AG10803 (cell line): ENCODE results near the gene FKBP5.

Experiments used
- DNase-seq: peaks from one replicate; pipeline ENCODE4 v3.0.0; 2010; ENCODE audit warnings: low read depth
- H3K4me3 ChIP-seq: 2 replicates; pipeline ENCODE4 v1.5.1; 2011; ENCODE audit warnings: mild to moderate bottlenecking, low read length, control low read depth
- TF ChIP-seq, protein P1 (sequence below): conservative IDR thresholded peaks from 2 replicates; pipeline ENCODE4 v1.5.1; 2011; ENCODE audit warnings: mild to moderate bottlenecking, low read length, control low read depth, inconsistent platforms

Gene FKBP5

DNA sequence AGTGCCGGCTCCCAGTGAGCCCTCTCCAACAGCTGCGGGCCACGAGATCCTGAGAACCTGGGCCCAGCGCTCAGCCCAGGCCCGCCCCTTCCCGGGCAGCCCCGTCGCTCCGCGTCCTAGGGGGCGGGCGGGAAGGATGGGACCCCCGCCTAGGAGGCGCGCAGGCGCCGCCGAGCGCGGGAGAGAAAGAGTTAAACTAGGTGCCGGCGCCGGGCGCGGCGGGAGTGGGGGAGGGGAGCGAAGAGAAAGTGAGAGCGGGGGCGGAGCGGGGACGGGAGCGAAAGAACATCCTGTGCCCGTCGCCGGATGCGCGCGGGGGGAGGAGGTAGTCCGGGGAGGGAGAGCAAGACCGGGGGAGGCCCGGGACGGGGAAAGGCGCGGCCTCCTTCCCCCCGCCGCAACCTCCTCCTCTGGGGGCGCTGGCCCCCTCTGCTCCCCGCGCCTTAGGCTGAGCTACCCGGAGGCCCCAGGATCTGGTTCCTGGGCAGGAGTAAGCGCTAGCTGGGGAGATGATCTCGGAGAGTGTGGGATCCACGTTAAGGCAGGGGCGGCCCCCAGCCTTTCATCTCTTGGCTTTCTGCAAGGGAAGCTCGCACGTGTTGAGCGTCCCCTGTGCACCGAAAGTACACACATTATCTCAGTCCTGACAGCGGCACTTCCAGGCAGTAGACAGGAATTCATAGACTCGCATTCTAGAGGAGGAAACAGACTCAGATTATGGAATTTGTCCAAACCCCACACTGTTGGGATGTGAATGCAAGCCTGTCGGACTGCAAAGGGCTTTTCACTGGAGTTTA is 43.2 kb upstream of the FKBP5 start:
- peak; percentile 81 for DNase-seq
- TF ChIP-seq, protein P1, sequence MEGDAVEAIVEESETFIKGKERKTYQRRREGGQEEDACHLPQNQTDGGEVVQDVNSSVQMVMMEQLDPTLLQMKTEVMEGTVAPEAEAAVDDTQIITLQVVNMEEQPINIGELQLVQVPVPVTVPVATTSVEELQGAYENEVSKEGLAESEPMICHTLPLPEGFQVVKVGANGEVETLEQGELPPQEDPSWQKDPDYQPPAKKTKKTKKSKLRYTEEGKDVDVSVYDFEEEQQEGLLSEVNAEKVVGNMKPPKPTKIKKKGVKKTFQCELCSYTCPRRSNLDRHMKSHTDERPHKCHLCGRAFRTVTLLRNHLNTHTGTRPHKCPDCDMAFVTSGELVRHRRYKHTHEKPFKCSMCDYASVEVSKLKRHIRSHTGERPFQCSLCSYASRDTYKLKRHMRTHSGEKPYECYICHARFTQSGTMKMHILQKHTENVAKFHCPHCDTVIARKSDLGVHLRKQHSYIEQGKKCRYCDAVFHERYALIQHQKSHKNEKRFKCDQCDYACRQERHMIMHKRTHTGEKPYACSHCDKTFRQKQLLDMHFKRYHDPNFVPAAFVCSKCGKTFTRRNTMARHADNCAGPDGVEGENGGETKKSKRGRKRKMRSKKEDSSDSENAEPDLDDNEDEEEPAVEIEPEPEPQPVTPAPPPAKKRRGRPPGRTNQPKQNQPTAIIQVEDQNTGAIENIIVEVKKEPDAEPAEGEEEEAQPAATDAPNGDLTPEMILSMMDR: no peak
- H3K4me3 ChIP-seq: peak overlapping the region; percentile 64

- DNase-seq: peak; percentile 64
- TF ChIP-seq, protein P1: no peak
- peak overlapping the region; percentile 64 for H3K4me3 ChIP-seq
Measured at GRCh38 chr6:35731414-35731735, 42.7 kb upstream of the FKBP5 start.

- DNase-seq: no peak
- H3K4me3 ChIP-seq: peak overlapping the region; percentile 64
- TF ChIP-seq, protein P1: no peak
Measured at GRCh38 chr6:35730745-35731413, 42.2 kb upstream of the FKBP5 start.

GRCh38 chr6:35729722-35730121 is 41.0 kb upstream of the FKBP5 start:
- no peak for DNase-seq
- no peak overlapping the region for H3K4me3 ChIP-seq
- TF ChIP-seq, protein P1: no peak

DNA sequence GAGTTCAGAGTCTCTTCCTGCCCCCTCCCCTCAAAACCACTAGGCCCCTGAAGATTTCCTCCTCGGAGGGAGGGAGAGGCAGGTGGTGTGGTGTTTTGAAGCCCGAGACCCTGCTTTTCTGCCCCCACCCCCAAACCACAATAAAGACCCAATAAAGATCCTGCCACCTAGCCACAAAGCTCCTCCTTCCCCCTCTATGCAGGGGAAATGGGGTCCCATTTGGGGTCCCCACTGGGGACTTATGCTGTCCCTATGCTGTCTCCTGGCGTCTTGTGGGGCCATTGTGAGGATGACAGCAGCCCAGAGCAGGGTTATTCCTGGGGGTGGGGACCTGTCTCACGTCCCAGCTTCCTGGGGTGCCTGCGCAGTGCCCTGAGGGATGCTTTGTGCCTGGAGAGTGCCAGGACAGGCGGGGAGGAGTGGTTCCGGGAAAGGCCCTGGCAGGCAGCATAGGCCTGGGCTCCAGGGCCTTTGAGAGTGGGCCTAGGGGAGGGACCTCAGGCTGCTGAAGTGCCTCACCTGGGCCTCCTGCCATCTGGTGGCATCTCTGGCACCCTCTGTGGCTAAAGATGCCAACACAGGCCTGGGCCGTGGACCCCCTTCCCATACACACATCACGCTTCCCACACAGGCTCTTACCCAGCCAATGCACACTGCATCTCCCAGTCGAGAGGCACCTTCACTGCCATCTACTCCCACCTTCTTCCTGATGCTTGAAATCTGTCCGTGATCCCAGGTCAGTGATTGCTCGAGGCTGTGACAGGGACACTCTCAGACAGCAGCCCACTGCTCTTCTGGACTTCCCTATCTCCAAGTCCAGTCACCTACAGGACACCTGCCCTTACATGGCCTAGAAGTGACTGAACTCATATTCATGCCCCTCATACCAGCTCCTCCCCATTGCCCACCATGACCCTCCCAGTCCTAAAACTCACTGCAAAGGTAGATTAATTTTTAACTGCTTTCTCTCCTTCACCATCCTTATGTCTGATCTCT is 40.3 kb upstream of the FKBP5 start:
- DNase-seq: no peak
- TF ChIP-seq, protein P1: no peak
- no peak overlapping the region for H3K4me3 ChIP-seq

DNA sequence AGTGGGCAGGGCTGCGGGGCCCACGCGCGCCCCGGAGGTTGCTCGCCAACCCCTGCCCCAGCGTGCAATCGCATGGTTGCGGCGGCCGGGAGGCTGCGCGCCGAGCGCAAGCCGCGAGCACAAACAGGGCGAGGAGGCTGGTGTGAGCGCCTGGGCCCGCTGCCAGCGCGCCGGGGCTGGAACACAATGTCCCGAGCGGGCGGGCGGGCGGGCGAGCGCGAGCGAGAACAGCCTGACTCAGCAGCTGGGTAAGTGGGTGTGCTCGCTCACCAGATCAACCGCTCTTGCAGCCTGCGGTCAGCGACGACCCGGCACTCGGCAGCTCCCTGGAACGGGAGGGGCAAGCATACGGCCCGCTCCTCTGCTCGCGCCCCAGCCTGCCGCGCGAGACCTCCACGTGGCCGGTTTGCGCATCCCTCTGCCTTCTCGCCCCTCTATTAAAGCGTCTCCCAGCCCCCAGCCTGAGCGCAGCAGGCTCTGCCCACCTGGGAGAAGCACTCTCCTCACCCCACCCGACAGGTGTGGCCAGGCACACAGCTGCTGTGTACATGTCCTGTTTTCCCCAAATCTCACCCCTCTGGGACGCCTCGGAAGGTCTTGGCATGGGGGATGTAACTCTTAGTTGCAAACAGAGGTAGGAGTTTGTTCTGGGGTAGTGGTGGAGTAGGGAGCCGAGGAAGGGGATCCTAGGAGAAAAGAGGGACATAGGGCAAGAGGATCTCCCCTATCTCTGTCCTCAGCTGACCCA is 39.4 kb upstream of the FKBP5 start:
- TF ChIP-seq, protein P1: no peak; the same call in 1 of the 2 replicates
- peak overlapping the region; percentile 67 for H3K4me3 ChIP-seq
- DNase-seq: peak; percentile 89
